GM12872 (cell line): ENCODE data around the gene LYRM4.

Experiments used
- TF ChIP-seq, protein P1 (sequence below): IDR thresholded peaks from 3 replicates; pipeline ENCODE4 v1.5.1; 2011; ENCODE audit warnings: low read depth, mild to moderate bottlenecking, low read length, moderate library complexity; ENCODE audit not compliant: insufficient read depth

LYRM4 gene

GRCh38 chr6:5146398-5146797 is 114.4 kb downstream of the LYRM4 start:
- TF ChIP-seq, protein P1, sequence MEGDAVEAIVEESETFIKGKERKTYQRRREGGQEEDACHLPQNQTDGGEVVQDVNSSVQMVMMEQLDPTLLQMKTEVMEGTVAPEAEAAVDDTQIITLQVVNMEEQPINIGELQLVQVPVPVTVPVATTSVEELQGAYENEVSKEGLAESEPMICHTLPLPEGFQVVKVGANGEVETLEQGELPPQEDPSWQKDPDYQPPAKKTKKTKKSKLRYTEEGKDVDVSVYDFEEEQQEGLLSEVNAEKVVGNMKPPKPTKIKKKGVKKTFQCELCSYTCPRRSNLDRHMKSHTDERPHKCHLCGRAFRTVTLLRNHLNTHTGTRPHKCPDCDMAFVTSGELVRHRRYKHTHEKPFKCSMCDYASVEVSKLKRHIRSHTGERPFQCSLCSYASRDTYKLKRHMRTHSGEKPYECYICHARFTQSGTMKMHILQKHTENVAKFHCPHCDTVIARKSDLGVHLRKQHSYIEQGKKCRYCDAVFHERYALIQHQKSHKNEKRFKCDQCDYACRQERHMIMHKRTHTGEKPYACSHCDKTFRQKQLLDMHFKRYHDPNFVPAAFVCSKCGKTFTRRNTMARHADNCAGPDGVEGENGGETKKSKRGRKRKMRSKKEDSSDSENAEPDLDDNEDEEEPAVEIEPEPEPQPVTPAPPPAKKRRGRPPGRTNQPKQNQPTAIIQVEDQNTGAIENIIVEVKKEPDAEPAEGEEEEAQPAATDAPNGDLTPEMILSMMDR: no peak

DNA sequence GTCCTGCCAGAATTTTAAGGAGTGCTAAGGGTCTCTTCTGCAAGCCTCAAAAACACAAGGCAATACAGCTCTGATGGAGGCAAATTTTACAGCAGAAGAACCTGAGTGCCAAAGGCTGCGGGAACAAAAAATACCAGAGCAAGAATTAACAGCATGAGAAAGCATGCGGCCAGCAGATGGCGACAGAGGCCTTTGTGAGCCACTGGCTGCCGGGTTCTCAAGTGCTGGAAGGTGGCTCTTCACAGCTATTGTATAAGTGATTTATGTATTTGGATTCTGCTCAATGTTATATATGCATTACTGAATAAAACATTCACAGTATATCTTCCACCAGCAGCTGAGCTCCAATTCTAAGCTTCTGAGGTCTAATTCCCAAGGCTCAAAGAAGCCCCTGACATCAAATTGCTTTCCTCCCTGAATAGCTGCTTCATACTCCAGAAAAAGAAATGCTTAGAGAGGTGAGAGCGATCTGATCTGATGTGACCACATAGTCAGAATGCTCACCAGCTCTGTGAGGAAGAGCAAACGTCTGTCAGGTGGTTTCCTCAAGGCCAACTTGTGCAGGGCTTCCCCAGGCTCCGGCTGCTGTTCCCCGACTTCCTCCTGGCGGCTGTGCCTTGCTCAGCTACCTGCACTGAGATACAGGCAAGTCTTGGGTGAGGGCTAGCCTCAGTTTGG is 117.0 kb downstream of the LYRM4 start:
- TF ChIP-seq, protein P1: peak; percentile 85

DNA sequence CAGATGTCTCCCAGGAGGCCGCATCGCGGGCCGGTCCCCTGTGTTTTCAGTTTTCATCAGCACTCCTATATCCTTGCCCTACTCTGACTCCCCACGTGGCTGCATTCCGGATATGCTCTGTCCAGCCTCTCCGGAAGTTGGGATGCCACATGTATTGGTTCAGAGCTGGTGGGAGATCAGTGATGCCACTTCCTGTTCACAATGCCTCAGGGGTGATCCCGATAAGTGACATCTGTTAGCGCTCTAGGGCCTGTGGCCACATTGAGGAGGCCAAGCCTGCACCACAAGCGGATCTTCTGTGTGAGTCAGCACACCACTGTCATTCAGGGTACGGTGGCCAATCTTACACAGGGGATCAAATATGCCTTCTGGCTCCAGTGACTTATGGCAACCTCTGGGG is 117.8 kb downstream of the LYRM4 start:
- TF ChIP-seq, protein P1: no peak

DNA sequence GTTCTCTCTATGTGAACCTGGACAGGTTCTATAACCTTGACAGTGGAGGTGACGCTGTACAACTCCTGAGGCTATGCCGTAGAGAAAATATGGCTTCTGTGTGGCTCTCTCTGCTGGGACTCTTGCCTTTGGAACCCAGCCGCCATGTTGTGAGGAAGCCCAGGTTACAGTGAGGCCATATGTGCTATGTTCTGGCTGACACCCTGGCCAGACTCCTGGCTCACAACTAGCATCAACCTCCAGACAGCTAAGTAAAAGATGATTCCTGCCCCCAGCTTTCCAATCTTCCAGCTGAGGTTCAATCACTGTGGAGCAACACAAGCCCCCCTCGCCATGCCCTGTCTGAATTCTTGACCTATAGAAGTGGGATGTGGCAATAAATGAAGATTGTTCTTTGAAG is 118.6 kb downstream of the LYRM4 start:
- TF ChIP-seq, protein P1: no peak

GRCh38 chr6:5141046-5141445 is 119.7 kb downstream of the LYRM4 start:
- TF ChIP-seq, protein P1: no peak

- TF ChIP-seq, protein P1: no peak
Observed at GRCh38 chr6:5139828-5140771, 120.7 kb downstream of the LYRM4 start.

- TF ChIP-seq, protein P1: no peak
Observed at GRCh38 chr6:5138995-5139827, 121.5 kb downstream of the LYRM4 start.
